Mesenchymal stem cell (in vitro differentiated cells and primary cell): ENCODE data around the gene UBXN10.

Experiments used
- DNase-seq: peaks from one replicate; pipeline ENCODE4 v3.0.0-alpha.2; 2013
- H2AFZ ChIP-seq: one replicate; pipeline ENCODE4 v1.6.1; 2013; ENCODE audit warnings: low read depth, mild to moderate bottlenecking, control low read depth, inconsistent platforms, low read length, moderate library complexity
- H2AK5ac ChIP-seq: 2 replicates; pipeline ENCODE4 v1.6.1; 2013; ENCODE audit warnings: low read length, moderate library complexity, mild to moderate bottlenecking, inconsistent platforms; ENCODE audit not compliant: severe bottlenecking
- H2BK120ac ChIP-seq: one replicate; pipeline ENCODE4 v1.6.1; 2013; ENCODE audit warnings: low read depth, mild to moderate bottlenecking, inconsistent platforms, low read length, moderate library complexity
- H2BK12ac ChIP-seq, 2 experiments: one replicate each; pipeline ENCODE4 v1.6.1; 2013; ENCODE audit warnings: inconsistent platforms in 2 of 2, low read length in 2 of 2, mild to moderate bottlenecking in 2 of 2, moderate library complexity in 2 of 2, control low read depth in 1 of 2
- H2BK15ac ChIP-seq: one replicate; pipeline ENCODE4 v1.6.1; 2013; ENCODE audit warnings: mild to moderate bottlenecking, low read depth, inconsistent platforms; ENCODE audit not compliant: poor library complexity, severe bottlenecking
- H2BK5ac ChIP-seq: 2 replicates; pipeline ENCODE4 v1.6.1; 2013; ENCODE audit warnings: low read depth, mild to moderate bottlenecking, low read length, control low read depth, inconsistent platforms; ENCODE audit not compliant: poor library complexity, severe bottlenecking
- H3K14ac ChIP-seq, 2 experiments: one replicate each; pipeline ENCODE4 v1.6.1; 2013; ENCODE audit warnings: inconsistent platforms in 2 of 2, low read length in 2 of 2, control low read depth in 1 of 2, mild to moderate bottlenecking in 1 of 2, moderate library complexity in 1 of 2
- H3K18ac ChIP-seq, 2 experiments: one replicate each; pipeline ENCODE4 v1.6.1; 2013; ENCODE audit warnings: inconsistent platforms in 2 of 2, low read length in 2 of 2, control low read depth in 1 of 2, low read depth in 1 of 2, mild to moderate bottlenecking in 1 of 2
- H3K23ac ChIP-seq, 2 experiments: one replicate each; pipeline ENCODE4 v1.6.1; 2013; ENCODE audit warnings: inconsistent platforms in 2 of 2, low read length in 2 of 2, mild to moderate bottlenecking in 2 of 2, moderate library complexity in 2 of 2, control low read depth in 1 of 2
- H3K27ac ChIP-seq: 2 replicates; pipeline ENCODE4 v1.5.1; 2013; ENCODE audit warnings: mild to moderate bottlenecking, moderate library complexity, low read length, control low read depth, inconsistent platforms; ENCODE audit not compliant: poor library complexity, severe bottlenecking
- H3K27me3 ChIP-seq, 2 experiments: 2 replicates each; pipeline versions ENCODE4 v1.6.1 to v1.7.0; 2013; ENCODE audit warnings: low read length in 2 of 2, mild to moderate bottlenecking in 2 of 2, moderate library complexity in 2 of 2, control low read depth in 1 of 2, inconsistent platforms in 1 of 2; ENCODE audit not compliant: control insufficient read depth in 1 of 2, insufficient read depth in 1 of 2
- H3K36me3 ChIP-seq, 2 experiments: 2 replicates each; pipeline versions ENCODE4 v1.6.1 to v1.7.0; 2013; ENCODE audit warnings: low read length in 2 of 2, control low read depth in 1 of 2, inconsistent platforms in 1 of 2, low read depth in 1 of 2, mild to moderate bottlenecking in 1 of 2; ENCODE audit not compliant: insufficient read depth in 2 of 2, control insufficient read depth in 1 of 2
- H3K4ac ChIP-seq, 2 experiments: one replicate each; pipeline ENCODE4 v1.6.1; 2013; ENCODE audit warnings: inconsistent platforms in 2 of 2, low read length in 2 of 2, mild to moderate bottlenecking in 2 of 2, moderate library complexity in 2 of 2, control low read depth in 1 of 2, low read depth in 1 of 2
- H3K4me1 ChIP-seq: 2 replicates; pipeline ENCODE4 v1.6.1; 2013; ENCODE audit warnings: low read depth, low read length, control low read depth; ENCODE audit not compliant: control insufficient read depth, insufficient read depth
- H3K4me2 ChIP-seq: 2 replicates; pipeline ENCODE4 v1.6.1; 2013; ENCODE audit warnings: low read length, mild to moderate bottlenecking, inconsistent platforms; ENCODE audit not compliant: poor library complexity, severe bottlenecking
- H3K4me3 ChIP-seq, 2 experiments: 2 replicates each; pipeline versions ENCODE4 v1.5.1 to v1.7.0; 2013; ENCODE audit warnings: low read length in 2 of 2, mild to moderate bottlenecking in 2 of 2, control low read depth in 1 of 2, low read depth in 1 of 2; ENCODE audit not compliant: insufficient read depth in 1 of 2
- H3K79me1 ChIP-seq: replicated peaks from 2 replicates; pipeline ENCODE4 v1.6.1; 2013; ENCODE audit warnings: mild to moderate bottlenecking, control low read depth, low read length, inconsistent platforms; ENCODE audit not compliant: poor library complexity, severe bottlenecking
- H3K9ac ChIP-seq: 2 replicates; pipeline ENCODE4 v1.7.0; 2013; ENCODE audit warnings: mild to moderate bottlenecking, low read length, moderate library complexity
- H3K9me3 ChIP-seq: 2 replicates; pipeline ENCODE4 v1.7.0; 2013; ENCODE audit warnings: mild to moderate bottlenecking, low read length; ENCODE audit not compliant: control insufficient read depth
- H4K8ac ChIP-seq: one replicate; pipeline ENCODE4 v1.6.1; 2013; ENCODE audit warnings: inconsistent platforms, mild to moderate bottlenecking, low read length, moderate library complexity
- H4K91ac ChIP-seq: one replicate; pipeline ENCODE4 v1.6.1; 2013; ENCODE audit warnings: mild to moderate bottlenecking, low read length, inconsistent platforms
- WGBS: methylation state at CpG from one replicate; pipeline ENCODE4 v1.1.7; 2013; ENCODE audit warnings: mixed read lengths; 5-methylcytosine and 5-hydroxymethylcytosine counted together

The UBXN10 gene

DNA sequence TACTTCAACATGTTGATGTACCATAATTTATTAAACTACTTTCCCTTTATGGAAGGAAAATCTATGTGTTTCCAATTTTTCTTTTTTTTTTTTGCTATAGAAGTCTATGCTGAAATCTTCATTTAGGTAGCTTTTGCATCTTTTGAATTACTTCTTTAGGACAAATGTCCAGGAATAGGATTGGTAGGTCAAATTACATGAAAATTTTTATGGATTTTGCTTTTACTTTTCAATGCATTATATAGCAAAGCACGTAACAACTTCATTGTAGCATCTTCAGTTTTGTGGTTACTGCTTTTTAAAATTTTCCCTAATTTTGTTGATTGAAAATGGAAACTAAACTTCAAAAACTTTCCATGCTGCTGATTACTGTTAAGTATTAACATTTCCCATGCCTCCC, 12.4 kb downstream of the UBXN10 start:
- Histone ChIP-seq H3K4ac (no peak overlapping the region), H2BK12ac (no peak overlapping the region), H3K9ac (no peak overlapping the region), H3K14ac (no peak overlapping the region), H3K36me3 (no peaks in the 10 kb centered on the region), H3K27me3 (peaks cover 38 to 42% of the 10 kb centered on the region in 2 experiments), H2BK120ac (no peak overlapping the region), H3K4me2 (no peak overlapping the region), H2AFZ (no peak overlapping the region), H2BK15ac (no peak overlapping the region), H4K91ac (no peak overlapping the region), H2BK5ac (no peak overlapping the region), H4K8ac (no peak overlapping the region), H3K27ac (no peak overlapping the region), H3K9me3 (no peaks in the 10 kb centered on the region), H3K23ac (no peak overlapping the region), H2AK5ac (no peak overlapping the region), H3K4me3 (no peak overlapping the region), H3K18ac (no peak overlapping the region), H3K79me1 (no peaks in the 10 kb centered on the region), H3K4me1 (no peaks in the 10 kb centered on the region)
- no CpG with 5 or more reads among the region's 1 CpG for WGBS
- DNase-seq = no peak

DNA sequence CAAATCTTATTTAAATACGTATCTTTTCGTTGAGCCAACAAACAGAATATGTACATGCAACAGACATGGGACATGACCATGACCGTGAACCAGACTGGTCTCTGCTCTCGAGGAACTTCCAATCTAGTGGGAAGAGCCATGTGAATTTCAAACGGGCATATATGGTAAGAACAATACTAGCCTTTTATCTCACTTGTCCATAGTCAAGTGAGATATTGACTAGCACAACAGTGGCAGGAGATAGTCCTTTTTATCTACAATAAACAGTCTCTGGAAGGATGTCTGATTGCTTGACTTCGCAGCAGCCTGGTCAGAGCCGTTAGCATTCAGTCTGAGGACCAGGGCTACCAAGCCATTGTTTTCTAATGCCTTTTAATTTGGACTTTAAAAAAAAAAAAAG, 13.0 kb downstream of the UBXN10 start:
- Histone ChIP-seq H2BK5ac (no peak overlapping the region), H3K79me1 (no peaks in the 10 kb centered on the region), H3K27ac (no peak overlapping the region), H2BK120ac (no peak overlapping the region), H3K23ac (no peak overlapping the region), H3K9ac (no peak overlapping the region), H2AFZ (no peak overlapping the region), H2BK12ac (no peak overlapping the region), H4K91ac (no peak overlapping the region), H2BK15ac (no peak overlapping the region), H2AK5ac (no peak overlapping the region), H3K27me3 (peaks cover 39 to 40% of the 10 kb centered on the region in 2 experiments), H3K4me2 (no peak overlapping the region), H3K4me3 (no peak overlapping the region), H3K36me3 (no peaks in the 10 kb centered on the region), H4K8ac (no peak overlapping the region), H3K9me3 (no peaks in the 10 kb centered on the region), H3K14ac (no peak overlapping the region), H3K4me1 (no peaks in the 10 kb centered on the region), H3K18ac (no peak overlapping the region), H3K4ac (no peak overlapping the region)
- 80% methylated on average over 7 of the region's 7 CpGs for WGBS
- DNase-seq = no peak

- 62% methylated on average over 3 of the region's 3 CpGs for WGBS
- DNase-seq = no peak
- H3K4ac ChIP-seq = no peak overlapping the region
Measured at GRCh38 chr1:20199403-20199802, 13.5 kb downstream of the UBXN10 start.

DNA sequence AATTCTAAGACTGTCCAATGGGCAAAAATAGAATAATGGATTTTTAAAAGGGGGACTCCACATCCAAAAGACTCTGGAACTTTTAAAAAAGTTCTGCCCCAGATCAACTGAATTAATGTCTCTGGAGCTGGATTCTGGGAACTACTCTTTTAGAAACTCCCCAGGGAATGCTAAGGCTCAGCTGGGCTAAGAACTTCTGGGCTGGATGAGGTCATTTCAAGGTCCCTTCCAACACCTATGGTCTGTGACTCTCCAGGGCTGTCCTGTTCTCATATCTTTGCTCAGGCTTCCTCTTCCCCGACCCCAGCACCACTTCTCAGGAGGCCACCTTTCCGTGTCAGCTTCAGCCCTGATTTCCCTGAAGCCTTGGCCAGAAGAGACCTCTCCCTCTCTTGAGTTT, 13.9 kb downstream of the UBXN10 start:
- Histone ChIP-seq H3K18ac (no peak overlapping the region), H3K4me2 (no peak overlapping the region), H2BK12ac (no peak overlapping the region), H3K14ac (no peak overlapping the region), H3K79me1 (no peaks in the 10 kb centered on the region), H3K4ac (no peak overlapping the region), H3K9ac (no peak overlapping the region), H4K91ac (no peak overlapping the region), H3K27me3 (peaks cover 34 to 44% of the 10 kb centered on the region in 2 experiments), H3K27ac (no peak overlapping the region), H2AK5ac (no peak overlapping the region), H3K4me3 (no peak overlapping the region), H4K8ac (no peak overlapping the region), H3K23ac (no peak overlapping the region), H3K9me3 (no peaks in the 10 kb centered on the region), H2BK15ac (no peak overlapping the region), H2BK120ac (no peak overlapping the region), H2BK5ac (no peak overlapping the region), H3K4me1 (no peaks in the 10 kb centered on the region), H3K36me3 (no peaks in the 10 kb centered on the region), H2AFZ (no peak overlapping the region)
- DNase-seq = no peak
- 79% methylated on average over 2 of the region's 2 CpGs for WGBS

More at GRCh38 chr1:20199403-20199802, 13.5 kb downstream of the UBXN10 start:
- no peak overlapping the region for H3K27ac ChIP-seq
- H3K23ac ChIP-seq = no peak overlapping the region
- no peak overlapping the region for H2BK15ac ChIP-seq
- no peak overlapping the region for H2BK12ac ChIP-seq
- no peak overlapping the region for H3K14ac ChIP-seq
- H3K27me3 ChIP-seq = peaks cover 34 to 43% of the 10 kb centered on the region in 2 experiments
- H3K4me3 ChIP-seq = no peak overlapping the region
- H3K4me1 ChIP-seq = no peaks in the 10 kb centered on the region
- no peaks in the 10 kb centered on the region for H3K79me1 ChIP-seq
- H3K9ac ChIP-seq = no peak overlapping the region
- no peak overlapping the region for H2AFZ ChIP-seq
- H4K91ac ChIP-seq = peak overlapping the region; percentile 20
- no peak overlapping the region for H2AK5ac ChIP-seq
- H2BK120ac ChIP-seq = no peak overlapping the region
- H2BK5ac ChIP-seq = no peak overlapping the region
- H3K4me2 ChIP-seq = no peak overlapping the region
- no peaks in the 10 kb centered on the region for H3K36me3 ChIP-seq
- no peak overlapping the region for H3K18ac ChIP-seq
- H3K9me3 ChIP-seq = no peaks in the 10 kb centered on the region
- H4K8ac ChIP-seq = no peak overlapping the region
